Ishikawa (cell line): ENCODE data around the gene KMT5C.

Experiments
- CEBPB ChIP-seq: IDR thresholded peaks from 2 replicates; pipeline ENCODE4 v1.6.1; 2012
- CREB1 ChIP-seq: IDR thresholded peaks from 2 replicates; pipeline ENCODE4 v1.6.1; 2012; ENCODE audit warnings: low read depth
- EGR1 ChIP-seq: IDR thresholded peaks from 2 replicates; pipeline ENCODE4 v1.6.1; 2012
- EP300 ChIP-seq: IDR thresholded peaks from 2 replicates; pipeline ENCODE4 v1.6.1; 2012; ENCODE audit warnings: borderline replicate concordance
- FOXM1 ChIP-seq: IDR thresholded peaks from 2 replicates; pipeline ENCODE4 v1.6.1; 2012; ENCODE audit warnings: low read depth, borderline replicate concordance
- MAX ChIP-seq: IDR thresholded peaks from 2 replicates; pipeline ENCODE4 v1.6.1; 2012
- NFIC ChIP-seq: IDR thresholded peaks from 2 replicates; pipeline ENCODE4 v1.6.1; 2012
- RAD21 ChIP-seq: IDR thresholded peaks from 2 replicates; pipeline ENCODE4 v1.6.1; 2012; ENCODE audit warnings: low read depth
- REST ChIP-seq: IDR thresholded peaks from 2 replicates; pipeline ENCODE4 v1.6.1; 2012; ENCODE audit warnings: low read depth, mild to moderate bottlenecking
- TAF1 ChIP-seq: IDR thresholded peaks from 2 replicates; pipeline ENCODE4 v1.6.1; 2012; ENCODE audit warnings: low read depth, mild to moderate bottlenecking
- TCF12 ChIP-seq: IDR thresholded peaks from 2 replicates; pipeline ENCODE4 v1.6.1; 2012; ENCODE audit warnings: low read depth
- TEAD4 ChIP-seq: IDR thresholded peaks from 2 replicates; pipeline ENCODE4 v1.6.1; 2012
- USF1 ChIP-seq: IDR thresholded peaks from 2 replicates; pipeline ENCODE4 v1.6.1; 2012
- YY1 ChIP-seq: IDR thresholded peaks from 2 replicates; pipeline ENCODE4 v1.6.1; 2012; ENCODE audit warnings: low read depth
- ZBTB7A ChIP-seq: IDR thresholded peaks from 2 replicates; pipeline ENCODE4 v1.6.1; 2012; ENCODE audit warnings: low read depth

Gene KMT5C

GRCh38 chr19:55341595-55342531 lies 2.2 kb downstream of the KMT5C start:
- no peak for TF ChIP-seq RAD21
- no peak for TF ChIP-seq MAX
- TF ChIP-seq TEAD4: no peak
- TF ChIP-seq ZBTB7A: no peak
- TF ChIP-seq EP300: no peak
- TF ChIP-seq YY1: no peak
- TF ChIP-seq TAF1: no peak
- TF ChIP-seq CREB1: no peak
- TF ChIP-seq FOXM1: no peak
- TF ChIP-seq NFIC: no peak
- TF ChIP-seq USF1: no peak

GRCh38 chr19:55344444-55344843 lies 4.8 kb downstream of the KMT5C start:
- TF ChIP-seq TAF1 (no peak), TEAD4 (no peak), CREB1 (no peak), REST (no peak), MAX (no peak), EP300 (no peak), USF1 (no peak), TCF12 (no peak), EGR1 (no peak), YY1 (no peak), ZBTB7A (no peak), FOXM1 (no peak), NFIC (no peak), RAD21 (no peak), CEBPB (no peak)

GRCh38 chr19:55345101-55345817 lies 5.6 kb downstream of the KMT5C start:
- TF ChIP-seq CEBPB (no peak), EGR1 (peak; percentile 79)

GRCh38 chr19:55345818-55346724 lies 6.4 kb downstream of the KMT5C start:
- peak; percentile 39 for TF ChIP-seq MAX
- 0 out of 2 replicates have a peak, but pooled peaks have one; percentile 16 for TF ChIP-seq ZBTB7A
- TF ChIP-seq EP300: peak; percentile 26; the same call in 1 of the 2 replicates
- TF ChIP-seq RAD21: no peak
- no peak for TF ChIP-seq REST
- no peak for TF ChIP-seq TEAD4
- peak; percentile 89 for TF ChIP-seq NFIC
- peak; percentile 26; the same call in 1 of the 2 replicates for TF ChIP-seq TCF12
